GM21786 (cell line): Measurements from ENCODE around the gene CCDC174.

Experiments used
- ATAC-seq: cut with Tn5 transposase; IDR thresholded peaks from one replicate; pipeline ENCODE4 v1.9.1; 2021; ENCODE audit not compliant: unreplicated experiment

Gene CCDC174

GRCh38 chr3:14624498-14624897 is 27.1 kb upstream of the CCDC174 start:
- no peak for ATAC-seq

- no peak for ATAC-seq
Observed at GRCh38 chr3:14625443-14625842, 26.1 kb upstream of the CCDC174 start.

- ATAC-seq = no peak
Observed at GRCh38 chr3:14627815-14628214, 23.7 kb upstream of the CCDC174 start.

GRCh38 chr3:14628406-14628805 is 23.2 kb upstream of the CCDC174 start:
- no peak for ATAC-seq

GRCh38 chr3:14630404-14631100 is 21.0 kb upstream of the CCDC174 start:
- ATAC-seq = no peak

GRCh38 chr3:14631101-14631497 is 20.5 kb upstream of the CCDC174 start:
- no peak for ATAC-seq

- no peak for ATAC-seq
Observed at GRCh38 chr3:14631687-14632441, 19.7 kb upstream of the CCDC174 start.

- no peak for ATAC-seq
Observed at GRCh38 chr3:14632442-14632930, 19.1 kb upstream of the CCDC174 start.

GRCh38 chr3:14633417-14633816 is 18.1 kb upstream of the CCDC174 start:
- ATAC-seq = no peak

- no peak for ATAC-seq
Observed at GRCh38 chr3:14633819-14634424, 17.6 kb upstream of the CCDC174 start.

- no peak for ATAC-seq
Observed at GRCh38 chr3:14634763-14635400, 16.7 kb upstream of the CCDC174 start.

- ATAC-seq = no peak
Observed at GRCh38 chr3:14636496-14637087, 15.0 kb upstream of the CCDC174 start.

- no peak for ATAC-seq
Observed at GRCh38 chr3:14640157-14640562, 11.4 kb upstream of the CCDC174 start.

GRCh38 chr3:14640734-14641133 is 10.8 kb upstream of the CCDC174 start:
- ATAC-seq = no peak

GRCh38 chr3:14641346-14641745 is 10.2 kb upstream of the CCDC174 start:
- ATAC-seq = no peak

GRCh38 chr3:14645453-14645852 is 6.1 kb upstream of the CCDC174 start:
- ATAC-seq = no peak

- ATAC-seq = no peak
Observed at GRCh38 chr3:14646131-14646573, 5.4 kb upstream of the CCDC174 start.

GRCh38 chr3:14646589-14647413 is 4.8 kb upstream of the CCDC174 start:
- no peak for ATAC-seq

GRCh38 chr3:14647976-14648955 is 3.3 kb upstream of the CCDC174 start:
- ATAC-seq = no peak
